D341Med (cell line): ENCODE data around the gene AHRR.
"Not testable (repeated sequence)": the region's sequence is repeated elsewhere in the genome, so short reads cannot be mapped to it uniquely, and the experiment has no call there.

Source experiments
- DNase-seq: peaks from one replicate; pipeline ENCODE4 v3.0.0; 2012; ENCODE audit warnings: low spot score

The AHRR gene

GRCh38 chr5:475704-476101, 154.2 kb downstream of the AHRR start:
- no peak for DNase-seq

GRCh38 chr5:476102-476813, 154.7 kb downstream of the AHRR start:
- DNase-seq = no peak

GRCh38 chr5:476814-477175, 155.3 kb downstream of the AHRR start:
- DNase-seq = no peak

- DNase-seq = no peak
Measured at GRCh38 chr5:477247-477646, 155.7 kb downstream of the AHRR start.

- DNase-seq = no peak
Measured at GRCh38 chr5:477871-478270, 156.4 kb downstream of the AHRR start.

- no peak for DNase-seq
Measured at GRCh38 chr5:478369-478981, 157.0 kb downstream of the AHRR start.

- DNase-seq = no peak
Measured at GRCh38 chr5:478982-479535, 157.5 kb downstream of the AHRR start.

GRCh38 chr5:479566-480319, 158.2 kb downstream of the AHRR start:
- DNase-seq = no peak

- DNase-seq = no peak
Measured at GRCh38 chr5:481347-481746, 159.8 kb downstream of the AHRR start.

- DNase-seq = no peak
Measured at GRCh38 chr5:482021-482420, 160.5 kb downstream of the AHRR start.

GRCh38 chr5:482506-482905, 161.0 kb downstream of the AHRR start:
- DNase-seq = no peak

- DNase-seq = no peak
Measured at GRCh38 chr5:483011-483410, 161.5 kb downstream of the AHRR start.

GRCh38 chr5:483434-484140, 162.1 kb downstream of the AHRR start:
- no peak for DNase-seq

- DNase-seq = no peak
Measured at GRCh38 chr5:484556-484955, 163.0 kb downstream of the AHRR start.

GRCh38 chr5:485113-485945, 163.8 kb downstream of the AHRR start:
- no peak for DNase-seq

- DNase-seq = peak; percentile 78
Measured at GRCh38 chr5:485946-486491, 164.5 kb downstream of the AHRR start.

GRCh38 chr5:486597-486996, 165.1 kb downstream of the AHRR start:
- DNase-seq = not testable (repeated sequence)
